ENCODE measurements around the gene MRPS12.

Gene MRPS12

DNA sequence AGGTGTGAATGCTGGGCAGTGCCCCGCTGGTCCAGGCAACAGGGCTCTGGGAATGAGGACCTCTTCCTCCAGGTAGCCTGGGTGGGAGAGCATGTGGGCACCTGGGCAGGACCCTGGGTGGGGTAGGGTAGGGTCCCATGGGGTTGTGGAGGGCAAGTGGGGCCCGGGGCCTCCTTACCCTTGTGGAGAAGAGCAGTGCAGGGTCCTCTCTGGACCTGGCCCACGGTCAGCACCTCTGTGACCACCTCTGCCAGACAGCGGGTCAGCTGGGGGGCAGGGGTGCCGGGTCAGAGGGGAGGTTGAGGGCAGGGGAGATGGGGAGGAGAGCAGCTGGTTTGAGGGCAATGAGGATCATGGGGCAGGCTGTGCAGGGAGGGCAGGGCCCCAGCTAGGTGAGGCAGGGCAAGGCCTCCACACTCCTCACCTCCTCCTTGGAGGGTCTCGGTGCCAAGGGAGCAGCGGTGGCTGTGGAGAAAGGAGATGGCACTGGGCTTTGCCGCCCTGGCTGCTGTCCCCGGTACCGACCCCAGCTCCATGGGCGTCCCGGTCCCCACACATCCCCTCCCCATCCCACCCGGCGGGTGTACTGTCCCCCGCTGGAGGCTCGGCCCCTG is 19.2 kb upstream of the MRPS12 start:
- DNase-seq (ENCODE audit: low read depth in 2 of 2) = no peak

DNA sequence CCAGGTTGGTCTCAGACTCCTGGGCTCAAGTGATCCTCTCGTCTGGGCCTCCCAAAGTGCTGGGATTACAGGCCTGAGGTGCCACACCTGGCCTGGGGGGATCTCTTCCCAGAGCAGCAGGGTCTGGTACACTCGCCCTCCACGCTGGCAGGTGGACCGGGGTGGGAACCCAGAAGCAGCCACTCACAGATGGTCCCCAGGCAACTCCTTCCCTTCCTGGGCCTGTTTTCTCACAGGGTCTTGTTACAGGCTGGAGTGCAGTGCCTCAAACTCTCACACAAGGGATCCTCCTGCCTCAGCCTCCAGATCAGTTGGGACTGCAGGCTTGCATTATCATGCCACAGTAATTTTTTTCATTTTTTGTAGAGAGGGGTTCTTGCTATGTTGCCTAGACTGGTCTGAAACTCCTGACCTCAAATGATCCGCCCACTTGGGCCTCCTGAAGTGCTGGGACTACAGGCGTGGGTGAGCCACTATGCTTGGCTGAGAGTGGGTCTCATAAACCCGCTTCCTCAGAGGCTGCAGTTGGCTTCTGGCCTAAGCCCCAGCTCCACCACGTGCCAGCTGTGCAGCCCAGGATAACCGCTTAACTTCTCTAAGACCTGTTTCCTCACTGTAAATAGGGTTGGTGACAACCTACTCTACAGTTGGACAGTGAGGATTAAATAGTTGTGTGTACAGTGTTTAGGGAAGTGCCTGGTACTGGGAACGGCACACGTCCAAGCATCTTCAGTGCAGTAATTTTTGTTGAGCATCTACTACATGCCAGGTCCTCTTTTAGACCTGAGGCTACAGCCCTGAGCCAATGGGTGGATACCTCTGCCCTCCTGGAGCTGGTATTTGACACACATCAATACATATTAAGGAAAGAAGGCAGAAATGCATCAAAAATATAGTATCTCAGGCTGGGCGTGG is 17.9 kb upstream of the MRPS12 start:
- no peak for DNase-seq (ENCODE audit: low read depth in 2 of 2)

DNA sequence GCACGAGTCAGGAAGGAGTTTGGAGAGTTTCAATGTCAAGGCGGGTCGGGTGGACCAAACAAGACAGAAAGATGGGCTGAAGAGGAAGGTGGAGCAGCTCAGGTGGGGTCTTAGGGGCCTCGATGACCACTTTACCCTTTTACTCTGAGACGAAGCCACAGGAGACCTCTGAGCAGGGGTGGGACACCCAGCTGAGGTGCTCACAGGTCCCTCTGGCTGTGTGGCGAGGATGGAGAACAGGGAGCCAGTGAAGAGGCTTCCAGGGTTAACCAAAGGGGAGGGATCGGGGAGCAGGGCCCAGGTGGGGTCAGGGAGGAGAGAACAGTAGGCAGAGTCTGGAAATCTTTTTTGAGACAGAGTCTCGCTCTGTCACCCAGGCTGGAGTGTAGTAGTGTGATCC is 16.8 kb upstream of the MRPS12 start:
- no peak for DNase-seq (ENCODE audit: low read depth in 2 of 2)

DNA sequence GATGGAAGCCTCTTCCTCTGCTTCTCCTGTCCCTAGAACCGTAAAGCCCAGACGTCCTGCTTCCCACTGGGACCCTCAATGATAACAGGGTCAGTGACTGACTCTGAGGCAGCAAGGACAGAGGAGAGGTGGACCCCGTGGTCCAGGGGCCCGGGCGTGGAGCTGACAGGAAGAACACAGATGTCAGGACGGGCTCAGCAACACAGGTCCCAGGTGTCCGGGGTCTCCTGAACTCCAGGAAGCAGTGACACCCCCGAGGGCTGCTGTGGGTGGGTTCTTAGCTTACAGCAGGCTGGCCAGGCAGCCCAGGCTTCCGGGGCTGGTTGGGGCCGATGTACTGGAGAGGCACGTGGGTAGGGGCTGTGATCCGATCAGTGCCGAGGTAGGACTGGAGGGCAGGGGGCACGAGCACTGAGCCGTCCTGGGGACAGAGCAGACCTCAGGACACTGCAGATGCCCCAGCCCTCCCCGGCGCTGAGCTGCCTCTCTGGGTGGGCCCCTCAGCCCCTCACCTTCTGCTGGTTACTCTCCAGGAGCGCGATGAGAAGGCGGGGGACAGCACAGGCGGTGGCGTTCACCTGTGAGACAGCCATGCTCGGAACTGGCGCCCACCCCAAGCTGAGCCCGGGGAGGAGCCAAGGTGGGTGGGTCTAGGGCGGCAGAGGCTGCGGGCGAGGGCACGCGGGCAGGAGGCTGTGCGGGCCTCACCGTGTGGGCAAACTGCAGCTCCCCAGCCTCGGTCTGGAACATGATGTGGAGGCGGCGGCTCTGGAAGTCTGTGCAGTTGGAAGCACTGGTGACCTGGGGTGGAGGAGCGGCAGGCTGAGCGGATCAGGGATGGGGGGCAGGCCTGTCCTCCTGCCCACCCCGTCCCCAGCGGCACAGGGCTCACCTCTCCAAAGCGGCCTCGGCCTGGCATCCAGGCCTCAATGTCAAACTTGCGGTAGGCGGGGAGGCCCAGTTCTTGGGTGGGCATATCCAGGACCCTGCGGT is 15.1 kb upstream of the MRPS12 start:
- DNase-seq (ENCODE audit: low read depth in 2 of 2) = no peak

DNA sequence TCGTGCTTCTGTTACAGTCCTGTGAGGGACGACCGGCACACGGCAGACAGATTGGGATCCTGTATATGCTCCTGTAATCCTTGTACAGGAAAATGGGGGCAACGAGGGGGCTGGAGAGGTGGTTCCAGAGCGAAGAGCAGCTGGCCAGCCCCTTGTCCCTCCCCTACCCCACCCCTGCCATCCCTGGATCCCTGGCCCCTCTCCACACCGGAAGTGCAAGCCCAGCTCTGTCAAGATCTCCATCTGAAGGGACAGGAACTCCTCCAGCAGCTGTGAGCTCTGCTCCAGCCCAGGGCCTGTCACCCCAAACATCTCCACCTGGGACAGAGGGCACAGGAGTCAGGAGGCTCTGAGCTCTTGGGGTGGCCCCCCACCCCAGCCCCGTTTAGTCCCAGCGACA is 13.2 kb upstream of the MRPS12 start:
- DNase-seq (ENCODE audit: low read depth in 2 of 2) = no peak

DNA sequence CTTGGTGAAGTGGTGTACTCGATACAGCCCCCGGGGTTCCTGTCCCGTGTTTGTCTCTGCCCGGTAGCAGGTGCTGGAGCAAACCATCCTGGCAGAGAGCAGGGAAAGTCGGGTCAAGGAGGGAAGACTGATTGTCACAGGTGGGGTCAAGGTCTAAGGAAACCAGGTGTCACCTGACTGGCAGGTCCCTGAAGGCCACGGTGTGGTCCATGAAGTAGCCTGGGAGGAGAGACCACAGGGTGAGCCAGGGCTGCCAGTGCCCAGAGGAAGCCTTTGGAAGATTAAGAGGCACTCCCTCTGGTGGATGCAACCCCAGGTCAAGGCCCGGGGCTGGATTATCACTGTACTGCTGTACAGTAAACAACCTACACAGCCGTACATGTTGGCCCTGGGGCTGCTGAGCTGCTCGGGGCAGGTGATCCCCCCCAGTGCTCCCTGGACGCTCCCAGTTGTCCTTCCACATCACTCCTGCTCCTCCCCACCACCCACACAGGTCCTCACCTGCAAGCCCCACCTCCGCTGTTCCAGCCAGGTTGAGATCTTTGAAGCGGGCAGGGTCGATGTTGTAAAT is 12.7 kb upstream of the MRPS12 start:
- DNase-seq (ENCODE audit: low read depth in 2 of 2) = no peak

DNA sequence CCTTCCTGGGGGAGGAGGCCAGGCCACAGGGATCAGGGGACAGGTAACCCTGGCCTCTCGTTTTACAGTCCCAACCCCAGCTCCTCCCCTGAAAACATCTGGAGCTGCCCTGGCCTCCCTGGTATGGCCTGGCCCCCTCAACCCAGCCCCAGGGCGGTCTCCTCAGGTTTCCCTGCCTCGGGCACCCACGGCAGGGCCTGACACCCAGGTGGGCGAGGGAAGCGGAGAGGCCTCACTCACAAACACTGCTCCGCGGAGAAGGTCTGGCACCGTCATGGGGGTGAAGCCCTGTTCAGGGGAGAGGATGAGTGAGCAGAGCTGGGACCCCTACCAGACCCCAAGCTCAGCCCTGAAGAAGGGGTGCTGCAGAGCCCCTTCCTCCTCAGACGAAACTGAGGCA is 12.2 kb upstream of the MRPS12 start:
- DNase-seq (ENCODE audit: low read depth in 2 of 2) = no peak

DNA sequence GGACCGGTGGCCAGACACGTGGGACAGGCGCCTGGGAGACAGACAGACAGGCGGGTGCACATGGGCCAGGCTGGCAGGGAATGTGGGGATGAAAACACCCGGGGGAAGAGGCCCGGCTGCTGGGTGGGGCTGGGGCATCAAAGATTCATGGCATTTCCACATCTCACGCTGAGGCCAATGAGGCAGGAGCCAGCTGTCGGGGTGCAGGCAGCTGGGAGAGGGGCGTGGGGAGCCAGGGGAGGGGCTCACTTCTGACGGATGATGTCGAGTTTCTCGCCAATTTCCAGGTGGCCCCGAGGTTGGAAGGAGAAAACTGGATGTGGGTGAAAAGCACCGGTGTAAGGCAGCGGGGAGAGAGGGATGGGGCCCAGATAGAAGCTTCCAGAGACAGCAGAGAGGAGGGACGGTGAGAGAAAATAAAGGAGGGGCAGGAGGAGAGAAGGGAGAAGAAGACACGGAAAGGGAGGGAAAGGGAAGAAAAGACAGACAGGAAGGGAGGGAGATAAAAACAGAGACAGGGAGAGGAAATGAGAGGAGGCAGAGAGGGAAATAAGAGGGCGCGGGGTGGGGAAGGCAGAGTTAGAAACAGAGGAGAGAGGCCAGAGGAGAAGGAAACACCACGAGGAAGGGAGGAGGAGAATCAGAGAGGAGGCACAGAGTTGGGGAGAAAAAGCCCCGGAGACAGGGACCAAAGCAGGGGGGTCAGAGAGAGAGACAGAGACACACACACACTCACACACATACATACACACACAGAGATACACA is 10.7 kb upstream of the MRPS12 start:
- no peak for DNase-seq (ENCODE audit: low read depth in 2 of 2)

DNA sequence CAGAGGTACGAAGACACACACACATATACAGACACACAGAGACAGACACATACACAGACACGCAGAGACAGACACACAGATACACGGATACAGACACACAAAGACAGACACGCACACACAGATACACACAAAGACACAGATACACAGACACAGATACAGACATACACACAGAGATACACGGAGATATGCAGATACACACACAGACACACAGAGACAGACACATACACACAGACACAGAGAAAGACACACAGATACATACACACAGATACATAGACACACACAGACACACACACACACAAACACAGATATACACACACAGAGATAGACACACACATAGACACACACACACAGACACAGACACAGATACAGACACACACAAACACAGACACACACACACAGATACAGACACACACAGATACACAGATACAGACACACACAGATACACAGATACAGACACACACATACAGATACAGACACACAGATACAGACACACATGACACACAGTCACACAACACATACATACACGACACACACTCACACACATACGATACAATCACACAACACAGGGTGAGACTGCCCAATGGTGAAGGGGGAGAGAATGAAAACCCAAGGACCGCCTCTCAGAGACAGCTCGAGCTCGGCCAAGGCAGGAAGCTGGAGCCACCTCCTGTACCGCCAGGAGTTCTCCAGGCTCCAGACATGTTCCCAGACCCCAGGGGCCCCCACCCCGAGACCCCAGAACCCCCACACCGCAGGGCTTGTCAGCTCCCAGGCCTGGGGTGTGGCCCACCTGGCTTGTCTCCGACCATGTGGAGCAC is 9.9 kb upstream of the MRPS12 start:
- DNase-seq (ENCODE audit: low read depth in 2 of 2) = no peak

DNA sequence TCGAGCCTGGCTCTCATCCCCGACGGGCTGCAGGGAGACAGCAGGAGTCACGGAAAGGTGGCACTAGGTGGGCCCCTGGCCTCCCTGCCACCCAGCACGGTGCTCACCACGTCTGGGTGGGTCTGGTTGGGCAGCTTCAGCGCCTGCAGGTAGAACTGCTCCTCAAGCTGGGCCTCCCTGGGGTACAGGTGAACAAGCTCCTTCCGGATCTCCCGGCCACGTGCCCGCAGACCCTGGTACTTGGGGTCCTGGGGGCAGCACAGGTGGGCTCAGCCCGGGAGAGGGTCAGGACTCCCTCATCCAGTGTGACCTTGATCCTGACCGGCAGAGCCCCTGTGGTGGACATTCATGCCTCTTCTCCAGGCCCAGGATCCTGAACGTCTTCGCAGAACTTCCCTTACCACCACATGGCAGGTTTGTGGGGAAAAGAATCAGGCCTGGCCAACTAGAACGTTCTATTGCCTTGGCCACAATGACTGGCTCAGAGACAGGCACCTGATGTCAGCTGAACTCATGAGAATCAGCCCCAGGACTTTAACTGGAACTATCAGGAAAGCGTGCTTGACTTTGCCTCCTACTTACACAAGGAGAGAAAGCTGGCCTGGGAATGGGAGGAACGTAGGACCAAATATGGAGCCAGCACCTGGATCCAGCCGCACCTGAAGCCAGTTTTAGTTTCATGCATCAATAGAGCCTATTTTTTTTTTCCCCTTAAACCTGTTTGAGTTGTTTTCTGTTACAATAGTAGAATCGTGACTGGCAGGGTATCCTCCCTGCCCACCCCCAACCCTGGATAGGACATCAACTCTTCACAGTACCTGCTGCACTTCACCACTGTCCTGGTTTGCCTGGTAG is 9.1 kb upstream of the MRPS12 start:
- no peak for DNase-seq (ENCODE audit: low read depth in 2 of 2)

DNA sequence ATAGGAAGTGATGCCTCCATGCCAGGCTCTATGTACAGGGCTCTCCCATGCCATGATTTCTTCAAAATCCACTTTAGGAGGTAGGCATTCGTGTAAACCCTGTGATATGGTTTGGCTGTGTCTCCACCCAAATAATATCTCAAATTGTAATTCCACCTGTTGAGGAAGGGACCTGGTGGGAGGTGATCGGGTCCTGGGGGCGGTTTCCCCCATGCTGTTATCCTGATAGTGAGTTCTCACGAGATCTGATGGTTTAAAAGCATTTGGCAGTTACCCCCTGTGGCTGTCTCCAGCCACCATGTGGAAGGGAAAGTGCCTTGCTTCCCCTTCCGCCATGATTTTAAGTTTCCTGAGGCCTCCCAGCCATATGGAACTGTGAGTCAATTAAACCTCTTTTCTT is 8.3 kb upstream of the MRPS12 start:
- no peak for DNase-seq (ENCODE audit: low read depth in 2 of 2)

DNA sequence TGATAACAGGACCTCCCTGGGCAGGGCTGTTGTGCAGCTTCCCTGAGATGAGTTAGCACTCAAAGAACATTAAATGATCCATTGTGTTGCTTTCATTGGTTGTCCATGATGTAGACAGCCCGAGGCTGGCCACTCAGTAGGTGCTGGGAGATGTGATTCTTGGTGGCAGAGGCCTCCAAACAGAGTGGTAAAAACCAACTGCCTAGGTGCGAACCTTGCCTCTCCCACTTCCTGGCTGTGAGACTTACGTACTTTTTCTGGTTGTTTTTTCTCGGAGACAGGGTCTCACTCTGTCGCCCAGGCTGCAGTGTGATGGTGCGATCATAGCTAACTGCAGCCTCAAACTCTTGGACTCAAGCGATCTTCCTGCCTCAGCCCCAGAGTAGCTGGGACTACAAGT is 6.4 kb upstream of the MRPS12 start:
- DNase-seq (ENCODE audit: low read depth in 2 of 2) = no peak

DNA sequence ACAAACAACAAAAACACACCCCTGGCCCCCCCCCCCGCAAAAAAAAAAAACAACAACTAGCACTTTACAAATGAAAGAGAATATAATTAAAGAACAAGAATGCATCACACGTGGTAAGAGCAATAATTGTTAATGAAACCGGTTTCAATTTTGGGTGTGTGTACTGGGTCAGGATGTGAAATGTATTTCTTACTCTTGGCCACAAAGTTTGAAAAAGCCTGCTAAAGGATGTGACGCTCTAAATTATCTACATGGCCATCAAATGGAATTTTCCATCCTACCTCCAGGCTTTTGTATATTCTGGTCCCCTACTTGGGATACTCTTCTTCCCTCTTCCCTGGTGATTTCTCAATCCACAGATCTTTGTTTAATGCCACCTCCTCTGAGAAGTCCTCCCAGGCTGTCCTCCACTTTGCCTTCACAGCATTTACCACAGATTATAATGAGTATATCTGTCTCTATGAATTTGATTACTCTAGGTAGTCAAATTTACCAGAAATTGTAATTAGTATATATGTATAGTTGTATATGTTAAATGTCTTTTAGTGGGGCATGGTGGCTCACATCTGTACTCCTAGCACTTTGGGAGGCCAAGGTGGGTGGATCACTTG is 2.2 kb upstream of the MRPS12 start:
- DNase-seq (ENCODE audit: low read depth in 2 of 2) = no peak

DNA sequence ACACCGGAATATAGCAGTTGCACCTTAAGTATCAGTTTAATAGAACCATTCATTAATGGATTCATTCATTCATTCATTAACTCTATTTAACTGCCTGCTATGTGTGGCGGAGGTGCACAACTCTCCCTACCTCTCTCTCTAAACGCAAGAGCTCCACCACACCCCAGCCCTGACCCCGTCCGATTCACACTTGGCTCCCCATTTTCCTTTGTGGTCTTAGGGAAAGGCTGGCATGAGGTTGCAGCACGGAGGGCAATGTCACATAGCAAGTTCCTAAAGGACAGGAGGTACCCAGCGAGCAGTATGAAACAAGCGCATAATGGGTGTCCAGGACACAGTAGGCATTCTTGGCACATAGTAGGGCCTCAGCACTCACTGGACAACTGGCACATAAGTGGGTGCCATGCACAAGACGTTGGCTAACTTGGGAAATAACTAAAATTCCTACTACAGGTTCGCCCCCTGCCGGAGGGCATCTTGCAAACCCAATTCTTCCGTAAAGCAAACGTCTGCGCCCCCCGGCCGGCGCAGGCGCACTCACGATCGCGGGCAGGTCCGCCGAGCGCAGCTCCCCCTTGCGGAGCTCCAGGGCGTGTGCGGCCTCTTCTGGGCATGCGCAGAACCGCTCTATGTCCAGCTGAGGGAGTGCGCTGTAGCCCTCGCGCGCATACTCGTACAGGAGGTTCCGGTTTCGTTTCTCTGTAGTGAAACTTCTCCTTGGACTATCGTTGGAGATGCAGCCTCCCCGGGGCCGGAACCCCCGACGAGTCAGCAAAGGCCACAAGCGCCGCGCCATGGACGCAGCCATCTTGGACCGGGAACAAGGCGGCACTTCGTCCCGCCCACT is 592 bp upstream of the MRPS12 start, which contains the start of gene SARS2:
TSS of gene SARS2 (minus strand) at position 835 of the 847 bp plus-strand sequence. CDS start at position 808, 27 bp downstream.
- peak; percentile 76 to 79 for DNase-seq (ENCODE audit: low read depth in 2 of 2)

DNA sequence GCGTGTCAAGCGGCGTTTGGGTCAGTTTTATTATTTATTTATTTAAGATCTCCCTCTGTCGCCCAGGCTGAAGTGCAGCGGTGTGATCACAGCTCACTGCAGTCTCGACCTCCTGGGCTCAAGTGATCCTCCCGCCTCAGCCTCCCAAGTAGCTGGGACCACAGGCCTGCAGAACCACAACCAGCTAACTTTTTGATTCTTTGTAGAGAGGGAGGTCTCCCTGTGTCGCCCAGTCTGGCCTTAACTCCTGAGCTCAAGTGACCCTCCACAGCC is 713 bp downstream of the MRPS12 start:
- no peak for DNase-seq (ENCODE audit: low read depth in 2 of 2)

DNA sequence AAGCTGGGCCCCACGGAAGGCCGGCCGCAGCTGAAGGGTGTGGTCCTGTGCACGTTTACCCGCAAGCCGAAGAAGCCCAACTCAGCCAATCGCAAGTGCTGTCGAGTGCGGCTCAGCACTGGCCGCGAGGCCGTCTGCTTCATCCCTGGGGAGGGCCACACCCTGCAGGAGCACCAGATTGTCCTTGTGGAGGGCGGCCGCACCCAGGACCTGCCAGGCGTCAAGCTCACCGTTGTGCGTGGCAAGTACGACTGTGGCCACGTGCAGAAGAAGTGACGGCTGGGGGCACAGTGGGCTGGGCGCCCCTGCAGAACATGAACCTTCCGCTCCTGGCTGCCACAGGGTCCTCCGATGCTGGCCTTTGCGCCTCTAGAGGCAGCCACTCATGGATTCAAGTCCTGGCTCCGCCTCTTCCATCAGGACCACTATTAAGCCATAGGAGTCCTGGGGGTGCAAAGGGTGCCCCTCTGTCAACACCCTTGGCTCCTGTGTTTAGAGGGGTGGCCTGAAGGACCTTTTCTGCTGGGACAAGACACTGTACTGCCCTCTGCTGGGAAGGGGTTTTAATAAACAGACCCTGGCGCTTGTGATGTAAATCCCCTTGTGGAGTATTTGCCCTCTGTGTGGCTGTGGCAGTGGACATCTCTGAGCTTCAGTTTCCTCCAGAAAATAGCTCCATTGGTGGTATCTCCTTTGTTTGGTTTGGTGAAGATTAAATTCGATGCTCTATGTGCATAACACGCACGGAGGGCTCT is 1.9 kb downstream of the MRPS12 start:
- no peak for DNase-seq (ENCODE audit: low read depth in 2 of 2)

DNA sequence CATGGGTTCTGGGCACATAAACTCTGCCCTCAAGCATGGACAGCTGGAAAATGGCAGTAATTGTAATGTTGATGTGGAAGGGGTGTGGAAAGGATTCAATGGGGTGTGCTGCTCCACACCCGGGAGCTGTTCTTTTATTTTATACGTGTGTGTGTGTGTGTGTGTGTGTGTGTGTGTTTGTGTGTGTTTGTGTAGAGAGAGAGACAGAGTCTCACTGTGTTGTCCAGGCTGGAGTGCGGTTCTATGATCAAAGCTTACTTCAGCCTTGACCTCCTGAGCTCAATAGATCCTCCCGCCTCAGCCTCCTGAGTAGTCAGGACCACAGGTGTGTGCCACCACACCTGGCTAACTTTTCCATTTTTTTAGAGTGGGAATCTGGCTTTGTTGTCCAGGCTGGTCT is 2.8 kb downstream of the MRPS12 start:
- DNase-seq (ENCODE audit: low read depth in 2 of 2) = no peak
